ENCODE measurements around the gene TRAPPC1. TPM values are rescaled to one million over a fixed set of nuclear protein-coding genes. Genes with fewer than 3 reads are reported as not detected.

The TRAPPC1 gene
- total and polyA plus RNA-seq, 3 donors from 2014 or later, result 76.1 to 115 (median 96.1) TPM

- intact Hi-C loops (cut with DNase I; ENCODE audit: low total_unique reads), result no loop called here
- 94 to 96% methylated on average over 3 of the region's 3 CpGs for WGBS, 2 donors
- TF ChIP-seq POLR2A (IDR thresholded peaks at IDR 0.05) (no peak), CTCF (IDR thresholded peaks at IDR 0.05) (no peak)
These were observed 4.2 kb downstream of the TRAPPC1 start for GRCh38 chr17:7927596-7927995.

GRCh38 chr17:7922845-7923628 is 8.7 kb downstream of the TRAPPC1 start:
- TF ChIP-seq CTCF (IDR thresholded peaks at IDR 0.05) (no peak), POLR2A (IDR thresholded peaks at IDR 0.05) (no peak)
- WGBS, 2 donors, result 14 to 17% methylated on average over 41 to 45 of the region's 45 CpGs
- Histone ChIP-seq H3K27me3 (no peaks in the 10 kb centered on the region), H3K4me1 (peaks cover 11% of the 10 kb centered on the region), H3K36me3 (ENCODE audit: low read depth, missing control alignments) (no peaks in the 10 kb centered on the region), H3K9me3 (no peaks in the 10 kb centered on the region), H3K4me3 (peak overlapping the region; percentile 35 to 62), H3K27ac (peak overlapping the region; percentile 31 to 37)
- DNase-seq, result peak; percentile 90
- intact Hi-C loops (cut with DNase I; ENCODE audit: low total_unique reads), result no loop called here

More at GRCh38 chr17:7927596-7927995, 4.2 kb downstream of the TRAPPC1 start:
- no peaks in the 10 kb centered on the region for H3K9me3 ChIP-seq
- no peak overlapping the region for H3K4me3 ChIP-seq
- no peaks in the 10 kb centered on the region for H3K36me3 ChIP-seq (ENCODE audit: low read depth, missing control alignments)
- DNase-seq, result no peak
- H3K27ac ChIP-seq, result no peak overlapping the region
- H3K4me1 ChIP-seq, result peaks cover 13% of the 10 kb centered on the region
- H3K27me3 ChIP-seq, result no peaks in the 10 kb centered on the region

GRCh38 chr17:7922269-7922844 is 9.4 kb downstream of the TRAPPC1 start:
- Histone ChIP-seq H3K36me3 (ENCODE audit: low read depth, missing control alignments) (no peaks in the 10 kb centered on the region), H3K9me3 (no peaks in the 10 kb centered on the region), H3K4me1 (peaks cover 11% of the 10 kb centered on the region), H3K27me3 (no peaks in the 10 kb centered on the region), H3K4me3 (peak overlapping the region; percentile 35 to 62), H3K27ac (peak overlapping the region; percentile 31 to 37)
- 16 to 34% methylated on average over 16 of the region's 16 CpGs for WGBS, 2 donors
- intact Hi-C loops (cut with DNase I; ENCODE audit: low total_unique reads), result no loop called here
- no peak for DNase-seq
- TF ChIP-seq POLR2A (IDR thresholded peaks at IDR 0.05) (no peak), CTCF (IDR thresholded peaks at IDR 0.05) (no peak)

GRCh38 chr17:7916808-7917207 is 14.9 kb downstream of the TRAPPC1 start:
- Histone ChIP-seq H3K27ac (peak overlapping the region in 1 of 2 donors; percentile 96), H3K27me3 (no peaks in the 10 kb centered on the region), H3K36me3 (ENCODE audit: low read depth, missing control alignments) (no peaks in the 10 kb centered on the region), H3K4me1 (peaks cover 11% of the 10 kb centered on the region), H3K9me3 (no peaks in the 10 kb centered on the region), H3K4me3 (peak overlapping the region in 1 of 2 donors; percentile 59)
- TF ChIP-seq POLR2A (IDR thresholded peaks at IDR 0.05), result no peak
- TF ChIP-seq CTCF (IDR thresholded peaks at IDR 0.05), result no peak
- no peak for DNase-seq
- 50 to 53% methylated on average over 2 of the region's 2 CpGs for WGBS, 2 donors
- intact Hi-C loops (cut with DNase I; ENCODE audit: low total_unique reads), result no loop called here
